HG02938 (cell line): ENCODE results near the gene CARS1.

Experiments
- ATAC-seq: cut with Tn5 transposase; IDR thresholded peaks from one replicate; pipeline ENCODE4 v1.9.1; 2021; ENCODE audit warnings: mild to moderate bottlenecking, moderate library complexity; ENCODE audit not compliant: unreplicated experiment

CARS1 gene

DNA sequence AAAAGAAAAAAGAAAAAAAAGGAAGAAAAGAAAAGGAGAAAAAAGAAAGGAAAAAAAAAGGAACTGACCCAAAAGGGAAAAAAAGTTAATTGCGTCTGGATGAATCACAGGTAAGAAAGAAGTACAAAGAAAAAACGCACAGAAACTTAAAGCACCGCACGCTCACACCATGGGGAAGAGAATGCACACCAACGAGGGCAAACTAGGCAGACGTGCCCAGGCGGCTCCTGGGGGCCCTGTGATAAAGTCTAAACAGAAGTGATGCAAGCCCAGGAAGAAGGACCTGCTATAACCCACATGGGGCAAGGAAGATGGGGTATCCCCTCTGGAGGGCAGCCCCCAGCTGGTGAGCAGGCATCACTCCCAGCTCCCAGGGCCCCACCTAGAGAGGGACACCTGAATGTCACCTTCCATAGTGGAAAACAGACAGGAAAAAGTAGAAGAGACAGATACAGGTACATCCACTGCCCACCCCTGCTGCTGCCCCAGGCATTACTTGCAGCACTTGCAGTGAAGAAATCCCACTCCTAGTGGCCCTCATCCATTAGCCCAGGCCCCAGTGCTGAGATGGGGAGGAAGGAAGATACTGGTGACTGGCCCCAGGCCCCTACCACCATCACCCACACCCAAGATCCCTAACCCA is 94.0 kb downstream of the CARS1 start:
- ATAC-seq = no peak

DNA sequence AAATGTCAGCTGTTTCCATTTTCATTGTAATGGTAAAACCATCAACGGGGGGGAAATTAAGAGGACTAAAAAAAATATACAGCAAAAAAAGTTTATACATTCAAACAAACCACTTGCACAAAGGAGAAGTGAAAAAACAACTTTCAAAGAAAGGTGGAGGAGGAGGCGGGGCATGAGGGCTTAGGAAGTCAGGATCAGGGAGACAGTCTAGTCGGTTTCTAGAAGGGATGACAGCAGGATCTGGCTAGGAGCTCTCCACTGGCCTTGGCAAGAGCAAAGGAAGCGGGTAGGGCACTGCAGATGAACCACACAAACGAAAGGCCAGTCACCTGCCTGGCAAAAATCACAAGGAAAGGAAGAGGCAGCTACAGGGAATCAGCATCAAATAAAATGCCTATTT is 96.1 kb downstream of the CARS1 start:
- ATAC-seq = no peak

DNA sequence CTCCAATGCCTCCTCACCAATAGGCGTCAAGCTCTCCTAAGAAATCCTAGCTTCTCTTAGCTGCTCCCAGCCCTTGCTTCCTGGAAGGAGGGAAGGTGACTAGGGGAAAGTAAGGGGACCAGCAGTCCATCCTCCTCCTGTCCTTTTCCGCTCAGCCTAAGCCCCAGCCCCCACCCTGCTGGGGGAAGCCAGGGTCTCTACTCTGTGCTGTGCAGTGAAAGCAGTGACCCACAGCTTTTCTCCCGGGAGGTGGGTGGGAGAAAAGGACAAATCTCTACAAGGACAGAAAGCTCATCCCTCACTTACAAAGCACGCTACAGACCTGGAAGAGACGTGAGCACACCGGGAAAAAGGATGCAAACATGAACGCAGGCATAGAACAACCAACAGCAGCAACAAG is 97.1 kb downstream of the CARS1 start:
- ATAC-seq = no peak

- ATAC-seq = no peak
Measured at GRCh38 chr11:2958251-2958650, 99.0 kb downstream of the CARS1 start.

DNA sequence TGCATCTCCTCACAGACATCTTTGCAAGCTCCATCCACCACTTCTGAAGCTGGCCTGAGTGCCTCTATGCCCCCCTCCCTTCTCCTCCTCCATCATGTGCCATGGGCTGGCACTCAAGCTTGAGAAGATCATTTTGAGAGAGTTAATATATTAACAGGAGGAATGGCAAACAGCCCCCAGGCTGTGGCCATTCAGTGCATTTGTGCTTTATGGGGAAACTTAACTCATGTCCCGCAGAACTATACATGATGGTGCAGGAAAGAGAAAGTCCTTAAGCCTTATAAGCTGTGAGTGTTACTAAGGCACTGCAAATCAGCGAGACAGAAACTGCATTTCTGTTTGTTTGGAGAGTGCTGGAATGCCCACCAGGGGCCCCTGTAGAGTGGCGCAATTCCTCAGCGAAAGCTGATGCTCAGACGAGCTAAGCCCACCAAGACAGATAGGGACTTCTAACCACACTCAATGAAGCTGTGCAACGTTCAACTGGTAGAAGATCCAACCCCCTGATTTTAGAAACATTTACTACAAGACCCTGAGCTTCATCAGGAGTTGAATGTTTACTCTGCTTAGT is 101.2 kb downstream of the CARS1 start:
- no peak for ATAC-seq

- no peak for ATAC-seq
Measured at GRCh38 chr11:2954263-2954662, 103.0 kb downstream of the CARS1 start.

GRCh38 chr11:2952290-2952689 is 104.9 kb downstream of the CARS1 start:
- no peak for ATAC-seq

GRCh38 chr11:2951231-2952110 is 105.8 kb downstream of the CARS1 start:
- ATAC-seq = no peak
